ENCODE data around the gene VWA3B.

- TF ChIP-seq CTCF (conservative IDR thresholded peaks at IDR 0.05; ENCODE audit: low read length) (no peak), EZH2phosphoT487 (IDR thresholded peaks at IDR 0.05; ENCODE audit: borderline replicate concordance, low read depth, low read length) (no peak)
Observed at GRCh38 chr2:98087447-98088020, 567 bp downstream of the VWA3B start.
